ENCODE results near the gene ZNF512. TPM values are rescaled to one million over a fixed set of nuclear protein-coding genes. Genes with fewer than 3 reads are reported as not detected.

ZNF512 gene
- total and polyA plus RNA-seq, 9 of the 15 experiments (the other 6 are each of a cell fraction or from before 2014, with no cell fraction given), result 24.7 to 101 (median 65.9) TPM

GRCh38 chr2:27582695-27583389 is at the start of gene ZNF512 (continued):
- no peak for TF ChIP-seq ZNF398 (CRISPR knock-in tag; IDR thresholded peaks at IDR 0.05)
- TF ChIP-seq, protein P1, sequence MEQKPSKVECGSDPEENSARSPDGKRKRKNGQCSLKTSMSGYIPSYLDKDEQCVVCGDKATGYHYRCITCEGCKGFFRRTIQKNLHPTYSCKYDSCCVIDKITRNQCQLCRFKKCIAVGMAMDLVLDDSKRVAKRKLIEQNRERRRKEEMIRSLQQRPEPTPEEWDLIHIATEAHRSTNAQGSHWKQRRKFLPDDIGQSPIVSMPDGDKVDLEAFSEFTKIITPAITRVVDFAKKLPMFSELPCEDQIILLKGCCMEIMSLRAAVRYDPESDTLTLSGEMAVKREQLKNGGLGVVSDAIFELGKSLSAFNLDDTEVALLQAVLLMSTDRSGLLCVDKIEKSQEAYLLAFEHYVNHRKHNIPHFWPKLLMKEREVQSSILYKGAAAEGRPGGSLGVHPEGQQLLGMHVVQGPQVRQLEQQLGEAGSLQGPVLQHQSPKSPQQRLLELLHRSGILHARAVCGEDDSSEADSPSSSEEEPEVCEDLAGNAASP (IDR thresholded peaks at IDR 0.05), result no peak
- TF ChIP-seq, protein P2, sequence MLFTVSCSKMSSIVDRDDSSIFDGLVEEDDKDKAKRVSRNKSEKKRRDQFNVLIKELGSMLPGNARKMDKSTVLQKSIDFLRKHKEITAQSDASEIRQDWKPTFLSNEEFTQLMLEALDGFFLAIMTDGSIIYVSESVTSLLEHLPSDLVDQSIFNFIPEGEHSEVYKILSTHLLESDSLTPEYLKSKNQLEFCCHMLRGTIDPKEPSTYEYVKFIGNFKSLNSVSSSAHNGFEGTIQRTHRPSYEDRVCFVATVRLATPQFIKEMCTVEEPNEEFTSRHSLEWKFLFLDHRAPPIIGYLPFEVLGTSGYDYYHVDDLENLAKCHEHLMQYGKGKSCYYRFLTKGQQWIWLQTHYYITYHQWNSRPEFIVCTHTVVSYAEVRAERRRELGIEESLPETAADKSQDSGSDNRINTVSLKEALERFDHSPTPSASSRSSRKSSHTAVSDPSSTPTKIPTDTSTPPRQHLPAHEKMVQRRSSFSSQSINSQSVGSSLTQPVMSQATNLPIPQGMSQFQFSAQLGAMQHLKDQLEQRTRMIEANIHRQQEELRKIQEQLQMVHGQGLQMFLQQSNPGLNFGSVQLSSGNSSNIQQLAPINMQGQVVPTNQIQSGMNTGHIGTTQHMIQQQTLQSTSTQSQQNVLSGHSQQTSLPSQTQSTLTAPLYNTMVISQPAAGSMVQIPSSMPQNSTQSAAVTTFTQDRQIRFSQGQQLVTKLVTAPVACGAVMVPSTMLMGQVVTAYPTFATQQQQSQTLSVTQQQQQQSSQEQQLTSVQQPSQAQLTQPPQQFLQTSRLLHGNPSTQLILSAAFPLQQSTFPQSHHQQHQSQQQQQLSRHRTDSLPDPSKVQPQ (CRISPR knock-in tag; IDR thresholded peaks at IDR 0.05; ENCODE audit: borderline replicate concordance), result no peak

All from K562 (cell line).